Measurements from ENCODE around the gene ROBO1.
"Not testable (repeated sequence)": the region's sequence is repeated elsewhere in the genome, so short reads cannot be mapped to it uniquely, and the experiment has no call there.

Gene ROBO1

DNA sequence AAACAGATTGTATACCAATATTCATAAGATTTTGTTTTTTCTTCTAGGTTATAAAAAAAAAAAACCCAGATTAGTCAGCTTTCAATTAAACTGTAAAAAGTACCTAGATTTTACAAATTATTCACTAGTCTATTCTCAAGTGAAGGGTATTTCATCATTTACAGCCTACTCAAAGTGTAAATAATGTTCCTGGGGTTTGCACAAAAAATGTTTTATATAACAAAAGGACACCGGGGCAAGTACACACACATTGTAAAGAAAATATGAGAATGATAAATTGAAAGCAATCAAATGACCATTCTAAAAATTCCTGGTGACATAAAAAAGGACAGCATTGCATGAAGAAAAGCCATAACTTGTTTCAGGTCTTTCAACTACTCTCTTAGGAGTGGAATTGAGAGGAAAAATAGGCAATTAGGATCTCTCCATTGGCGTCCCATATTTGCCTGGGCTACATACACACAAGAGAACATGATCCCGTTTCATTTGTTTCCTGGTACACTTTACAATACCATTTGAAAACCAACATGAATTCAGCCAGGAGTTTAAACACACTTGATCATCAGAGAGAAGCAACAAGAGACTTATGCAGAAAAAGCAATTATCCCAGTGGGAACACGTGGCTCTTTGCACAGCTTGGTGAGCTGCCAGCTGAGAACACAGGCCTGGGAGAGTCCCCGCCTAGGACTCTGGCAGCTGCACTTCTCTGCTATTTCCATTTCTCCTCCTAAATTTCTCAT is 1039.2 kb downstream of the ROBO1 start:
- no peak overlapping the region for H3K27ac ChIP-seq
- TF ChIP-seq, protein P1, sequence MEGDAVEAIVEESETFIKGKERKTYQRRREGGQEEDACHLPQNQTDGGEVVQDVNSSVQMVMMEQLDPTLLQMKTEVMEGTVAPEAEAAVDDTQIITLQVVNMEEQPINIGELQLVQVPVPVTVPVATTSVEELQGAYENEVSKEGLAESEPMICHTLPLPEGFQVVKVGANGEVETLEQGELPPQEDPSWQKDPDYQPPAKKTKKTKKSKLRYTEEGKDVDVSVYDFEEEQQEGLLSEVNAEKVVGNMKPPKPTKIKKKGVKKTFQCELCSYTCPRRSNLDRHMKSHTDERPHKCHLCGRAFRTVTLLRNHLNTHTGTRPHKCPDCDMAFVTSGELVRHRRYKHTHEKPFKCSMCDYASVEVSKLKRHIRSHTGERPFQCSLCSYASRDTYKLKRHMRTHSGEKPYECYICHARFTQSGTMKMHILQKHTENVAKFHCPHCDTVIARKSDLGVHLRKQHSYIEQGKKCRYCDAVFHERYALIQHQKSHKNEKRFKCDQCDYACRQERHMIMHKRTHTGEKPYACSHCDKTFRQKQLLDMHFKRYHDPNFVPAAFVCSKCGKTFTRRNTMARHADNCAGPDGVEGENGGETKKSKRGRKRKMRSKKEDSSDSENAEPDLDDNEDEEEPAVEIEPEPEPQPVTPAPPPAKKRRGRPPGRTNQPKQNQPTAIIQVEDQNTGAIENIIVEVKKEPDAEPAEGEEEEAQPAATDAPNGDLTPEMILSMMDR (conservative IDR thresholded peaks at IDR 0.05; ENCODE audit: low read depth, low read length) = no peak
- no peaks in the 10 kb centered on the region for H3K27me3 ChIP-seq (ENCODE audit: insufficient read depth, low read depth)
- H2AFZ ChIP-seq (ENCODE audit: low read depth) = no peak overlapping the region
- peaks cover 7% of the 10 kb centered on the region for H3K4me1 ChIP-seq (ENCODE audit: low read depth, poor library complexity, severe bottlenecking)
- no peaks in the 10 kb centered on the region for H3K79me2 ChIP-seq (ENCODE audit: insufficient read depth, low read depth)
- no peaks in the 10 kb centered on the region for H3K36me3 ChIP-seq (ENCODE audit: insufficient read depth)
- no peak overlapping the region for H3K4me3 ChIP-seq (IDR thresholded peaks at IDR 0.05; ENCODE audit: insufficient read depth, low read depth, low read length)
- no peak overlapping the region for H3K9ac ChIP-seq
- no peaks in the 10 kb centered on the region for H4K20me1 ChIP-seq (ENCODE audit: insufficient read depth)
- H3K4me2 ChIP-seq = no peak overlapping the region

DNA sequence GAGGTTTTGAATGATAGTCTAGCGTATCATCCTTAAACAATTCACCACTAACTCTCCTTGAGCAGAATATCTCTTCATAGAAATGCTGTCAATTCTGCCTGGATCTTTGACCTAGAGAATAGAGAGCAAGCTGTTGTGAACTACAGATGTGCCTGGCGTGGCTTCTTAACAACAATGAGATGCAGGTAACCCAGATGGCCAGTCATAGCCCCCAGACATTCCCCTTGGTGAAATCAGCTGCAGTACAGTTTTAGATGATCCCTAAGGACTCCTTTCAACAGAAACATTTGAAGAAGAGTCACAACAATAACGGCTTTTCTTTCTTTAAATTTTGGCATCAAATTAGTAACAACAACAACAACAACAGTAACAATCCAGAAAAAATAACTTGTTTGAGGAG is 1041.3 kb downstream of the ROBO1 start:
- no peak overlapping the region for H3K9ac ChIP-seq
- no peaks in the 10 kb centered on the region for H3K79me2 ChIP-seq (ENCODE audit: insufficient read depth, low read depth)
- no peaks in the 10 kb centered on the region for H3K27me3 ChIP-seq (ENCODE audit: insufficient read depth, low read depth)
- H2AFZ ChIP-seq (ENCODE audit: low read depth) = no peak overlapping the region
- TF ChIP-seq, protein P1 (conservative IDR thresholded peaks at IDR 0.05; ENCODE audit: low read depth, low read length) = no peak
- no peak overlapping the region for H3K4me2 ChIP-seq
- H3K27ac ChIP-seq = no peak overlapping the region
- no peak overlapping the region for H3K4me3 ChIP-seq (IDR thresholded peaks at IDR 0.05; ENCODE audit: insufficient read depth, low read depth, low read length)
- H4K20me1 ChIP-seq (ENCODE audit: insufficient read depth) = no peaks in the 10 kb centered on the region
- peaks cover 8% of the 10 kb centered on the region for H3K4me1 ChIP-seq (ENCODE audit: low read depth, poor library complexity, severe bottlenecking)
- no peaks in the 10 kb centered on the region for H3K36me3 ChIP-seq (ENCODE audit: insufficient read depth)

DNA sequence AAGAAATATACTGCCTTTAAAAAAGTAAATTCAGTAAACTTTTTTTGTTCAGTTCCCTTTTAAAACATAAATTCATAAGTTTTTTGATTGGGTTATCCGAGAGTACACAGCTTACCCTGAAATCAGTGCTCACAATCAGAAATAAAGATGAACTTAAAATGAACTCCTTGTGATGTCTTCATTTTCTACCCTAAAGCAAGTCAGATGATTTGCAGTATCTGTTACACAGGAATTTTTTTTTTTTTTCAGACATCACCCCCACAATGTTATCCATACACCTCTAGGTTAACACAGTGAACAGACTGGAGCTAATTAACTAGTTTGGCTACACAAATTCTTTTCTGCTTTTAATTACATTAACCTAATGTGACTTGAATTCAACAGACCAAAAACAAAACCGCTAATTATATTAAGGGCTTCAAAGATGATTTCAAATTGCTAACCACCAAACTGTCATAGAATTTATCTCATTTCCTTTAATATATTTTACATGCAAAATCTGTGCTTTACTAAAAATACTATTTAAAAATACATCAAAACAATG is 1042.0 kb downstream of the ROBO1 start:
- H3K27ac ChIP-seq = no peak overlapping the region
- H4K20me1 ChIP-seq (ENCODE audit: insufficient read depth) = no peaks in the 10 kb centered on the region
- TF ChIP-seq, protein P1 (conservative IDR thresholded peaks at IDR 0.05; ENCODE audit: low read depth, low read length) = no peak
- no peak overlapping the region for H2AFZ ChIP-seq (ENCODE audit: low read depth)
- peaks cover 8% of the 10 kb centered on the region for H3K4me1 ChIP-seq (ENCODE audit: low read depth, poor library complexity, severe bottlenecking)
- H3K4me3 ChIP-seq (IDR thresholded peaks at IDR 0.05; ENCODE audit: insufficient read depth, low read depth, low read length) = no peak overlapping the region
- no peak overlapping the region for H3K9ac ChIP-seq
- no peak overlapping the region for H3K4me2 ChIP-seq
- H3K36me3 ChIP-seq (ENCODE audit: insufficient read depth) = no peaks in the 10 kb centered on the region
- no peaks in the 10 kb centered on the region for H3K79me2 ChIP-seq (ENCODE audit: insufficient read depth, low read depth)
- no peaks in the 10 kb centered on the region for H3K27me3 ChIP-seq (ENCODE audit: insufficient read depth, low read depth)

DNA sequence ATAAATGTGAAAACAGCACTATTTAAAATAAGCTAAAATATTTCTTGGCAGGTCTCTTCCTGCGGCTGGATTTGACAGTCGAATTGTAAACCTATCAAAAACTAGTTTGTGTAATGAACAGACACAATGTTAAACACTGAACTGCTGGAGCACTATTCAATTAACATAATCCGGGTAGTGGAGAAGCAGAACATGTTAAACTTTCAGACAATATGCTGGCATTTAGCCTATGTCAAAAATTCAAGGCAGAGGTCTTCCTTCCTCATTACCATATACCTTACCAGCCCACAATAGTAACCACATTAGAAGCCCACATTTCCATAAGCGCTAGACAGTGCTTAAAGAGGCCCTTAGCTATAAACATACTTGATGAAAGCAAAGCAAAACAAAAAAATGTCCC is 1042.9 kb downstream of the ROBO1 start:
- TF ChIP-seq, protein P1 (conservative IDR thresholded peaks at IDR 0.05; ENCODE audit: low read depth, low read length) = no peak
- no peak overlapping the region for H2AFZ ChIP-seq (ENCODE audit: low read depth)

DNA sequence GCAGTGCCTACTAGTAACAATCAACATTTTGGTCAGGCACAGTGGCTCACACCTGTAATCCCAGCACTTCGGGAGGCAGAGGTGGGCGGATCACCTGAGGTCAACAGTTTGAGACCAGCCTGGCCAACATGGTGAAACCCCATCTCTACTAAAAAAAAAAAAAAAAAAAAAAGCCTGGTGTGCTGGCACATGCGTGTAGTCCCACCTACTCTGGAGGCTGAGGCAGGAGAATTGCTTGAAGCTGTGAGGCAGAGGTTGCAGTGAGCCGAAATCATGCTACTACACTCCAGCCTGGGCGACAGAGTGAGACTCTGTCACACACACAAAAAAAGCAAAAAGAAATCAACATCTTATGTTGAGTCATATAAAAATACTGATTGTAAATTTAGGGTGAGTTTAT is 1043.4 kb downstream of the ROBO1 start:
- H3K9ac ChIP-seq; H3K4me3 ChIP-seq (IDR thresholded peaks at IDR 0.05; ENCODE audit: insufficient read depth, low read depth, low read length); H3K4me1 ChIP-seq (ENCODE audit: low read depth, poor library complexity, severe bottlenecking): not testable (repeated sequence)

More for the DNA sequence above, 1042.9 kb downstream of the ROBO1 start:
- H3K27ac ChIP-seq = no peak overlapping the region
- H3K36me3 ChIP-seq (ENCODE audit: insufficient read depth) = no peaks in the 10 kb centered on the region
- no peaks in the 10 kb centered on the region for H3K79me2 ChIP-seq (ENCODE audit: insufficient read depth, low read depth)
- no peaks in the 10 kb centered on the region for H3K27me3 ChIP-seq (ENCODE audit: insufficient read depth, low read depth)
- no peak overlapping the region for H3K4me2 ChIP-seq
- H3K4me3 ChIP-seq (IDR thresholded peaks at IDR 0.05; ENCODE audit: insufficient read depth, low read depth, low read length) = no peak overlapping the region
- H4K20me1 ChIP-seq (ENCODE audit: insufficient read depth) = no peaks in the 10 kb centered on the region
- no peak overlapping the region for H3K9ac ChIP-seq
- peaks cover 8% of the 10 kb centered on the region for H3K4me1 ChIP-seq (ENCODE audit: low read depth, poor library complexity, severe bottlenecking)

More for the DNA sequence above, 1043.4 kb downstream of the ROBO1 start:
- not testable (repeated sequence) for H3K79me2 ChIP-seq (ENCODE audit: insufficient read depth, low read depth); H3K36me3 ChIP-seq (ENCODE audit: insufficient read depth); H3K27me3 ChIP-seq (ENCODE audit: insufficient read depth, low read depth); H2AFZ ChIP-seq (ENCODE audit: low read depth); H3K27ac ChIP-seq; H3K4me2 ChIP-seq; H4K20me1 ChIP-seq (ENCODE audit: insufficient read depth)
